AML-193 (cell line): ENCODE measurements around the gene FECH.
"Not testable (repeated sequence)": the region's sequence is repeated elsewhere in the genome, so short reads cannot be mapped to it uniquely, and the experiment has no call there.

ENCODE experiments used
- DNase-seq, 2 experiments: peaks; one replicate each; lab custom pipeline; 2025; lab: John Stamatoyannopoulos, UW

Gene FECH

DNA sequence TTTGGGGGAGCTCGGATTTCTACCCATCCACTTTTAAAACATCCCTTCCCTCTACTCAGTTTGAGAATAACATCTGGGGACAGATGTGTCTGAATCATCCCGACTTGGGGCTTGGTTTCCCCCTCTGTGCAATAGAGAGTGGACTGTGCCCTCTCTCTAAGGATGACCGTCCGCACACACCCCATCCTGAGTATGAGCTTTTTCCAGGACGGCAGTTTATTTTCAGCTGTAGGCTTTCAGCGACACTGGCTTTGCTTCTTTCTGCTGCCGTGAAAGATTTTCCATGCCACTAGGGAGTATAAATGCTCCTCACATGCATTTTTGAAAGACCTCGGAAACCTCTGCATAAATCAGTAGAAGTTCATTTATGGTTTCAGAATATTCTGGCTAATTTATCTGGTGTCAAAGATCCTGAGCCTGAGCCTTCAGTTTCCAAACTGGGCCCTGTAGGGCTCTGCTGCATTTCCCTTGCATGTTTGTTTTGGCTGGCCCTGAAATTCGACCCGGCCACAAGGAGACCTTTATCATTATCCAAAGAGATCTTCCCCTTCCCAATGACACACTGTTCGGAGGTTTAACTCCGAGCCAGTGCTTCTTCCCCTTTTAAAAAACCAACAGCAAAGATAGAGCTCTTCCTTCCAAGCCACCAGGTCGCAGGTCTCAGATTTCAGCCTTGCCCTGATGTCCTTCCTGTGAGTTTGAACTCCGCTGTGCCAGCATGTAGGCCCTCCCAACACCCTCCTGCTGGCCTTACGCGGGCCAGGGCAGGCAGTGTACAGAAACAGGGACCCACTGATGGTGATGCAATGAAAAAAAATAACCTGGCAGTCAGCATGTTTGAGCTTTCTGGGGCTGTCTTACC lies 53.3 kb downstream of the FECH start:
- no peak for DNase-seq

DNA sequence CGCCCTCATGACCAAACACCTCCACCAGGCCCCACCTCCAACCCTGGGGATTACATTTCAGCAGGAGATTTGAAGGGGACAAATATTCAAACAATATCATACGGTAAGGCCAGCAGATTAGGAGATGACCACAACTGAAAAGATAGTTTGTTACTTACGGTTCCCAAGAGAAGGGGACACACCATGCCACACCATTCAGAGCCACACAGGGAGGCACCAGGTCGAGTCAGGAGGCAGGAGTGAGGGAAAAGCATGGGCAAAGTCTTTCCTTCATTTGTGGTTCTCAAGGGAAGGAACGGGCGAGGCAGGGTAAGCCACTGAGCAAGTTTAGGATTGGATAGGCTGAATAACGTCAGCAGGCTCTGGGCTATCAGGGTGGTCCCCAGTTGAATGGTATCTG lies 57.4 kb downstream of the FECH start:
- DNase-seq = no peak

DNA sequence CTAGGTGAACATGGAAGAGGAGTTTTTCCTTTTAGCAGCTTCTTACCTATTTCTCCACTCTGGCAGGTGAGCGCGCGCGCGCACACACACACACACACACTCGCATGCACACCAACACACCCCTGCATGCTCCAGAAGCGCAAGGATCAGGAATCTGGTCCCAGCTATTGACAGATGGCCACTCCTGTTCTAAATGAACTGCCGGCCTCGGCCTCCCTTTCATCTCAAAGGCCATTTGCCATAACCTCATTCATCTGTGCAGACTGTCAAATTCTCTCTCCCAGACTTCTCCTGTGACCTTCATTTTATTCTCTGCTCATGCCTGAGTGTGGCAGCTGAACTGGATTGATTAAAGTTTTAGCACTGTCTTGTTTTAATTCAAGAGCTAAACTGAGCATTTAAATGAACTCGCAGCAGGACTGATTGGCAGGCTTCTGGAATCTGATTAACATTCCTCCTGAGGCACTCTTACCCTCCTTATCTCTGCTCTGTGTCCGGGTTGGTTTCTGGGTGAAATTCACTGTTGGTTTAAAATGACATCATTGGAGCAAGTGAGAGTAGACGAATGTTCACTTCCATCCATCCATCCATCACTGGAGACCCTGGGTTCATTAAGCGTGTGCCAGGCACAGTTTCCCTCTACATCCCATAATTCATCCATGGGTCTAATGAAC lies 58.8 kb downstream of the FECH start:
- no peak for DNase-seq

DNA sequence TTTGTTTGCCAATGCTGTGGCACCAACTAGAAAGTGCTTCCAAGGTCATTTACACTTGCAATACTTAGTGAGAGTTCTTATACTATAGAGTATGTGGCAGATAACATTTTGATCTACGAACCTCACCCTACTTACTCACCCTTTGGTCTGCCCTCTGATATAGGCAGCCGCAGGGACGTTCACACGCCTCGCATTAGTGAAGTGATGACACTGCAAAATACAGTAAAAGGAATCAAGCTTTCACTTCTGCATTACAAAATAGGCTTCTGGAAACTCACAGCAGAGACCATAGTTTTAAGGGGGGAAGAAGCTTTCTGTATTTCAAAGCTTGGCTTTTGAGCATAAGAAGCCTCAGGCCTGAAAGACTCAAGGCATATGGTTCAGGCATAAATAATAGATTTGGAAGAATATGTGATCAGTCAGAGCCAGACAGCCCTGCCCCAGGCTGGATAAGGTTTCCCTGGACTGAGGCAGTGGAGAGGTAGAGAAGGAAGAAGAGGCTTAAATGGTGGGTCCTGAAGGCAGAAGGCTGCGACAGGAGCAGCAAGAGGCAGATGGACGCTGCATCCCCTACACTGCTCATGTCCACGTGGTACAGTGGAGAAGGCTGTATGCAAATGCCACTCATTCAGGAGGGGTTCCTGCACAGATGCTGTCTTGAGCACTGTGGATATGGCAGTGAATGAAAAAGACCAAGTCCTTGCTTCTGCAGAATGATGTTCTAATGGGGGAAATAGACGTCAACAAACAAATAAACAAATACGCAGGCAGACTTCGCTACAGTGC lies 63.1 kb downstream of the FECH start:
- DNase-seq = no peak

DNA sequence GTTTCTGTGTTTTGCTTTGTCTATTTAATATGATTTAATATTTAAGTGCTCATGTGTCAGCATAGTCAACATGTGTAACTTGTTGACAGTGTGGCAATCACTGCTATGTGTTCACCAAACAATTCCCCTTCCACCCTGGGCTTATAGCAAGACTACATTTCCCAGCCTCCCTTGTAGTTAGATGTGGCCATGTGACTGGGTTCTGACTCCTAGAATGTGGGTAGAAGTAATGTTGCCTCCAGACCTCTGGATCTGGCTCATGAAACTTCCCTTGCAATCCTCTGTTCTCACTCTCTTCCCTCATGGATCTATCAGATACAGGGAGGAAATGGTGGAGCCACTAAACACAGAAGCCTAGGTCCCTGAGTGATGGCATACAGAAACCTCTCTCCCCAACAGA lies 64.2 kb downstream of the FECH start:
- DNase-seq = not testable (repeated sequence)

DNA sequence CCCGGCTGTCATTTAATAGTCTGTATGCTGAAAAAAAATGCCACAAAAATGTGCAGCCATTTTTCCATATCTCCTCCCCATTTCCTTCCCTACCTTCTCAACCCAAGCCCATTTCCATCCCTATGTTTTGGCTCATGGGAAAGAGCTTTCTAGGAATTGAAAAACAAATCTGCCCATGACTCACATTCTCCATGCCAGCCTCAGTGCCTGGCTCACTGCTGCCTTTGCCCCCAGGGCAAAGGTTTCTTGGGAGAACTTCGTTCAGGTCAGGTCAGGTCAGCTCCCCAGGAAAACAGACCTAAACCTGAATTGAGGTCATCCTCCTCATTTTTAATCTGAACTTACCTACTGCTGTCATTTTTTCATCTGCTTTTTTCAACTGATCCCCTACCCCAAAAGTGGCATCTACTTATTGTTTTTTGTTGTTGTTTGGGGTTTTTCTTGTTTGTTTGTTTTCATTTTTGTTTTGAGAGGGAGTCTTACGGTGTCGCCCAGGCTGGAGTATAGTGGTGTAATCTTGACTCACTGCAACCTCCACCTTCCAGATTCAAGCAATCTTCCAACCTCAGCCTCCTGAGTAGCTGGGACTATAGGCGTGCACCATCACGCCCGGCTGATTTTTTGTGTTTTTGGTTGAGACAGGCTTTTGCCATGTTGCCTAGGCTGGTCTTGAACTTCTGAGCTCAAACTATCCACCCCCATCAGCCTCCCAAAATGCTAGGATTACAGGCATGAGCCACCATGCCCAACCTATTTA lies 66.7 kb downstream of the FECH start:
- DNase-seq = no peak

DNA sequence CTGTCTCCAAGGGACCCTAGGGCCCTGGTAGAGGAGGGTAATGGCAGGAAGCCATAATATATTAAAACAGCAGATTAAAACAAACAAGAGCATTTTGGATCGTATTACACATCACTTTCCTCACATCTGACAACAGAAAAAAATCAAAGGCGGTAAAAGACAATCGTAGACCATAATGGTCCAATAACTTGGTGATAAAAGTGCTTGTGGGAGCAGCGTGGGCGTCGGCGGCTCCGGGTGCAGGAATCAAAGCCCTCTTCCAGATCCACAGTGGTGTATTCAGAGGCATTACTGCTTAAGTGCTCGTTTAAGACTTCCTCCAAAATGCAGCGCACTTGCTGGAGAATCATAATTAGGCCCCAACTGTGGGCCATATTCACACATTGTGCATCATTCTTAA lies 68.0 kb downstream of the FECH start:
- DNase-seq = no peak

DNA sequence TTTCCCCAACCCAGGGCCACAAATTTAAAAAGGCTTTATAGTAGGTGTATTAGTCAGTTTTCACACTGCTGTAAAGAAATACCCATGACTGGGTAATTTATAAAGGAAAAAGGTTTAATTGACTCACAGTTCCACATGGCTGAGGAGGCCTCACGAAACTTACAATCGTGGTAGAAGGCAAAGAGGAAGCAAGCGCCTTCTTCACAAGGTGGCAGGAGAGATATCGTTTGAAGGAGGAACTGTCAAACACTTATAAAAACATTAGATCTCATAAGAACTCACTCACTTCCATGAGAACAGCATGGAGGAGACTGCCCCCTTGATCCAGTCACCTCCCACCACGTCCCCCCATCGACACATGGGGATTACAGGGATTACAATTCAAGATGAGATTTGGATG lies 70.4 kb downstream of the FECH start:
- no peak for DNase-seq

DNA sequence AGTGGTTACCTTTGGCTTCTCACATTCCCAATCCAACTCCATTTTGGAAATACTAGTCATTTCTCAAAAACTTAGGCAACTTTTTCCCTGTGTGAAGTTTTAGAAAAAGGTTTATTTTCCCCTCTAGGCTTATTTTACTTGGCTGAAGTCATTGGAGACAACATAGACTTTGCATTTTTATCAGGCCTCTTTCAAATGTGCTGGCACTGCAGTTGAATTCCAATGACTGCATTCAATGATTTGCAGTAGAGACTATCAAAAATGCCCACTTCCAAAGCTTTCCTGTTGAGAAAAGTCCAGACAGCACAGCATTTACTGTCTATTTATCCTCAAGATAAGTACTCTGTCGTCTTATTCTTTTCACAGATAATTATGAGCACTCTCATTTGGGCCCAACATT lies 81.3 kb downstream of the FECH start:
- no peak for DNase-seq

DNA sequence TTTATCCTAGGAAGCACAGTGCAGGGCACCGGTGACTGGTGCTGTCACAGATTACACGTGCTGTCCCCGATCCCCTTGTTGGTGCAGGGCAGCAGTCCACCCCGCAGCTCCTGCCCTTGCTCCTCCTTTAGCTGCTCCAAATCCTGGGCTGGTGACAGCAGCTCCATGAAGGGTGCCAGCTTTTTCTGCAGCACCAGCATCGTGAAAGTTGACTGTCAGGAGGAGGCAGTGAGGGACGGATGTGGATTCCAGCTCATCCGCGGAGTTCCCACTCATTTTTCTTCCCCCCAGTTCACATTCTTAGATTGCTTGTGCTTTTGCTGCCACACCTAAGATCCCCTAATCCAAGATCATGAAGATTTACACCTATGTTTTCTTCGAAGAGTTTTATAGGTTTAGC lies 83.9 kb downstream of the FECH start:
- DNase-seq = no peak

DNA sequence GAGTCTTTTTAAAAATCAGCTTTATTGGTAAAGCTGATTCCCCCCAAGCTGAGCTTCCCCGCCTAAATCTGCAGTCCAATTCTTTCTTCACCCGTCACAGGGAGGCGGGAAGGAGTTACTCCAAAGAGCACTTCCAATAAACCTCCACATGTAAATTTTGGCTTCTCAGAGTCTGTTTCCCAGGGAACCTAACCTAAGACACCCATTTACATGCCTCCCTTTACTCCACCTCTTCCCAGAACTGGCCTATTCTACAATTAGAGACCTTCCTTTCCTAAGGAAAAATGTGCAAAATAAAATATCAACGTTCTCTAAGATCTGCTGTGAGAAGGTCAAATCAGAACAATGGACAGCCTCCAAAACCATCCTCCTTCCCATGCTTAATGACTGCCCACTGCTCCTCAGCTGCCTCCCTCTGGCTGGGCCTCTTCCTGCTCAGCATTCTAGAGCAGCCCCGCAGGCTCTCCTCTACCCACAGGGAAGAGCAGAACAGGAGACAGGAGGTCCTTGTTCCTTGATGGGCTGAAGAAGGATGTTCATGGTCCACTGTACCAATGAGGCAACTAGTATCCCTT lies 87.7 kb downstream of the FECH start:
- no peak for DNase-seq
